Vagina (tissue), 2 donors: ENCODE measurements around the gene ADCY7.

Experiments used
- POLR2AphosphoS5 ChIP-seq, 2 donors: sonication (generic); formaldehyde crosslinking; IDR thresholded peaks; one replicate each; pipeline ENCODE4 v1.9.0; 2017; ENCODE audit warnings: antibody characterized with exemption in 2 of 2, mild to moderate bottlenecking in 2 of 2, low read depth in 1 of 2; ENCODE audit not compliant: insufficient read depth in 1 of 2
- TF ChIP-seq, protein P1 (sequence below), 3 experiments: fragments of 450-650 bp in 2 of 3; fragments of 200-600 bp in 1 of 3; sonication (generic) in 1 of 3; IDR thresholded peaks; one replicate each; pipeline ENCODE4 v1.5.1; 2017 to 2019; ENCODE audit warnings: antibody characterized with exemption in 3 of 3, mild to moderate bottlenecking in 2 of 3, moderate library complexity in 2 of 3

DNA sequence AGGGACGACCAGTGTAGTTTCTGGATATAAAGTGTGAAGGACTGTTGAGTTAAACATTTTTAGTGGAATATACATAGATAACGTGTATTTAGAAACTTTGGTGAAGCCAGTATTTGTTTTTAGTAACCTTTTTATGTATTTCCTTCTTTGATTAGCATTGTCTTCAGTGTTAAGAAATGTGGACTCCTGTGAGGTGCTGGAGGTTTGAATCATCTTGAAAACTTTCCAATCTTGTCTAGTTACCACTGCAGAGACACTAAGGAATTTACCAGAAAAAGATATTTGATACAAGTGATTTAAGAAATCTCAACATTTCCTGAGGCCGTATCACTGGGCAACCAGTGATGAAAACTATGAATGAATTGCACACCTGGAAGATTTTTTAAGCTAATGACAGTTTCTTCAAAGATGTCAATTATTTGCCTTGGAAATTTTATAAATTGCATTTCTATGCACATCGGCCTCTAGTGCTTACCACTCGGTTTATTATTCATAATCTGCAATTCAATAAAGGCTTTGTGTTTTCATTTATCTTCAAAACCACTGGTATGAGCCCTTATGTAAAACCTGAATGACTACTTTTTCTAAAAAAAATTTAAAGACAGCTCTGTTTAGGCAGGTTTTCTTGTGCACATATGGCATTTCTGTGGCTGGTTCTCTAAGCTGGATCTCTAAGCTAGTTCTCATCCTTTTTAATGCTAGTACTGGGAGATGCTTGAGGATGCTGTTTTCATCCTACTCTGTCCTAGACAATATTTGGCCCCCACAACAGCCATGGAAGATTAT, 31.4 kb upstream of the ADCY7 start:
- TF ChIP-seq, protein P1, sequence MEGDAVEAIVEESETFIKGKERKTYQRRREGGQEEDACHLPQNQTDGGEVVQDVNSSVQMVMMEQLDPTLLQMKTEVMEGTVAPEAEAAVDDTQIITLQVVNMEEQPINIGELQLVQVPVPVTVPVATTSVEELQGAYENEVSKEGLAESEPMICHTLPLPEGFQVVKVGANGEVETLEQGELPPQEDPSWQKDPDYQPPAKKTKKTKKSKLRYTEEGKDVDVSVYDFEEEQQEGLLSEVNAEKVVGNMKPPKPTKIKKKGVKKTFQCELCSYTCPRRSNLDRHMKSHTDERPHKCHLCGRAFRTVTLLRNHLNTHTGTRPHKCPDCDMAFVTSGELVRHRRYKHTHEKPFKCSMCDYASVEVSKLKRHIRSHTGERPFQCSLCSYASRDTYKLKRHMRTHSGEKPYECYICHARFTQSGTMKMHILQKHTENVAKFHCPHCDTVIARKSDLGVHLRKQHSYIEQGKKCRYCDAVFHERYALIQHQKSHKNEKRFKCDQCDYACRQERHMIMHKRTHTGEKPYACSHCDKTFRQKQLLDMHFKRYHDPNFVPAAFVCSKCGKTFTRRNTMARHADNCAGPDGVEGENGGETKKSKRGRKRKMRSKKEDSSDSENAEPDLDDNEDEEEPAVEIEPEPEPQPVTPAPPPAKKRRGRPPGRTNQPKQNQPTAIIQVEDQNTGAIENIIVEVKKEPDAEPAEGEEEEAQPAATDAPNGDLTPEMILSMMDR (IDR thresholded peaks at IDR 0.05), result no peak
- TF ChIP-seq POLR2AphosphoS5 (IDR thresholded peaks at IDR 0.05; ENCODE audit: insufficient read depth in 1 of 2, low read depth in 1 of 2), result no peak
